Cortex of kidney (tissue), 1 donor: ENCODE results near the gene KIF16B.
"Not testable (repeated sequence)": the region's sequence is repeated elsewhere in the genome, so short reads cannot be mapped to it uniquely, and the experiment has no call there.

Experiments
- DNase-seq: peaks from one replicate; lab custom pipeline; 2025; lab: John Stamatoyannopoulos, UW

The KIF16B gene

DNA sequence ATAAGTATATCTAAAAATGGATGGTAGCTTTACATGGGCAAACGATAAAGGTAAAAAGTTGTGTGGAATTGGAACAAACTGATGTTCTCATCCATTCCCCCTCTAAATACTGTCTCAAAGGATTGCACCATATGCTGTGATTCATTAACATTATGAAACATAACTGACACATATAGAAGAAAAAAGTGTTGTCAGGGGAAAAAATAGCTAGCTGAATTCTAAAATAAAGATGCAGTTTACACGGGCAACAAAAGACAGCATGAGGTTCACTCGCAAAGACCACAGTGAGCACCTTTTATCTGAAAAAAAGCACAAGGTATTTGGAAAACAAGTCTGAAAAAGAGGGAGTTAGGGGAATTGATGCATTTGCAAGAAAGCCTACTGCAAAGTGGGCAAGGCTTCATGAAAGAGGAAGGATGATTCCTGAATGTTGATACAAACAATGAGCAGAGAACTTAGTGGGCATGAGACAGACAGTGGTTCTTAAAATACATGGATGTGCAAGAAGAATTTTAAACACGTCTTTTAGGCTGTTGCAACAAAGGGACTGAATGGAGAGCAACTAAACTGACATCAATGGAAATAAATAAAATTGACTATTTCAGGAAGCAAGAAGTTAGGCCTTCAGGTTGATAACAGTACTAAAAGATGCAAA is 280.9 kb downstream of the KIF16B start:
- no peak for DNase-seq

DNA sequence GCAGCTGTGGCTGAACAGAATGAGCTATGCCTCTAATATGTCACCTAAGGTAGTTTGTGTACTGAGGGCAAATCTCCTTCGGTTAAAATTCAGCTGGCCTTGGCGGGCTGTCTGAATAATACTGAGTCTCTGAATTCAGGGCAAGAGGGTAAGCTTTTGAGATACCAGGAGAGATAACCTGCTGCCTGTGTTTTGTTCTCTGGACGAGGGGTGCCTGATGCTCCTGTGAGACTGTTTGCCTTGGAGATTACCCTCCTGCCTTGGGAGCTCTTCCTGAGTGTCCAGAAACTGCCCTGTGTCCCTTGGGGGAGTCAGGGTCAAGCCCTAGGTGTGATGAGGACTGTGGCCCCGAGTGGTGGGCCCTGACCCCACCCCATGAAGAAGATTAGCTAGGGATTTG is 282.9 kb downstream of the KIF16B start:
- DNase-seq = no peak

- no peak for DNase-seq
These were observed 285.5 kb downstream of the KIF16B start for GRCh38 chr20:16287776-16288175.

- DNase-seq = no peak
These were observed 286.6 kb downstream of the KIF16B start for GRCh38 chr20:16286601-16287000.

GRCh38 chr20:16284385-16285100 is 288.7 kb downstream of the KIF16B start:
- no peak for DNase-seq

- no peak for DNase-seq
These were observed 289.3 kb downstream of the KIF16B start for GRCh38 chr20:16283978-16284377.

GRCh38 chr20:16283307-16283706 is 289.9 kb downstream of the KIF16B start:
- DNase-seq = no peak

DNA sequence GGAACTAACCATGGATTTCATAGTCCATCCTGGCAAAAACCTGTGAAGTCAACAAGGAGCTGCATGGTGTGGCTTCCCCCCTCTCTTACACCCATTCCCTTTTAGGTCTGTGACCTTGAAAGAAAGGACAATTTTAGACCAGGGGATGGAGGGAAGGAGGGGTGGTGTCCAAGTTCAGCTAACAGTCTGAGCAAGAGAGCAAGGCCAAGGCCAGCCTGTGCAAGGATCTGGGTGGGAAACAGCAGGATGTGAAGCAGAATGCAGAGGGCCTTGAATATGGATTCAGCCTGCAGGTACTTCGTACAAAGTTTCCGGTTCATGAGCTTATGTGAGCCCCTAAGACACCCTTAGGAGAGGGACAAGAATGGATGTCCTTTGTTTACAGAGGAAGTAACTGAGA is 293.0 kb downstream of the KIF16B start:
- no peak for DNase-seq

- no peak for DNase-seq
These were observed 293.9 kb downstream of the KIF16B start for GRCh38 chr20:16279320-16279719.

- DNase-seq = no peak
These were observed 299.3 kb downstream of the KIF16B start for GRCh38 chr20:16273812-16274555.

GRCh38 chr20:16272780-16273360 is 300.4 kb downstream of the KIF16B start:
- DNase-seq = no peak

DNA sequence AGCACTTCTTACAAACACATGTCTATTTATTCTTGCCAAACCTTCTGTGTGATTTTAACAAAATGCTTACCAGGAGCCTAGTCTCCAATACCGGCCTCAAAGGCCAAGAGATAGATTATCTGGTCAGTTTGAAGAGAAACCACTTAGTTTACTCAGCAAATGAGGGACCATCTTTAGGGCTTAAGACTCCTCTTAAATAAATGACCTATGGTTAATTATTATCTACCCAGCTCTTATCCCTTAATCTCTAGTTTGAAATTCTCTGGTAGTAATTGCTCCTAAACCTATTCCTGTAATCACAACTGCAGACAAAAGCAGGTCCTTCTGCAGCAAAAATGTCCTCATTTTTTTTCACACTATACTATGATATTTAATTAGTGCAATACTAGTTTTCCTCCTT is 301.8 kb downstream of the KIF16B start:
- no peak for DNase-seq

GRCh38 chr20:16270989-16271388 is 302.3 kb downstream of the KIF16B start:
- no peak for DNase-seq

- no peak for DNase-seq
These were observed 302.8 kb downstream of the KIF16B start for GRCh38 chr20:16270314-16270931.

GRCh38 chr20:16267526-16267925 is 305.7 kb downstream of the KIF16B start:
- DNase-seq = no peak

DNA sequence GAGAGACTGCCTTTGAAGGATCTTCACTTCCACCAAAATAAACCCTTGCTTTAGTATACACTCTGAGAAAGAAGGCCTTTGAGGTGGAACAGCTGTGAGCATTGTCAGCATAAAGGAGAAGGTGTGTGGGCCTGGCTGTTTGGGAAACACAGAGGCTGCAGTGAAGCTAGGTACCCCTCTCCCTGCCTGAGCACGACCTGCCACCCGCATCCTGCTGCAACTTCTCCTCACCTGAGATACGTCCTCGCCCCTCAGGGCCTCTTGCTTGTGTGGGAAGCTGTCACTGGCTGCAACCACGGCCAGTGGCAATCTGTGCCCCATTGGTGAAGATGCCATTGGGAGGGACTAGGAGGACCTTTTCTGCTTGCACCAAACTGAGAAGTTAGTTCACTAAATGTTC is 307.9 kb downstream of the KIF16B start:
- no peak for DNase-seq

GRCh38 chr20:16263582-16263981 is 309.7 kb downstream of the KIF16B start:
- DNase-seq = no peak

DNA sequence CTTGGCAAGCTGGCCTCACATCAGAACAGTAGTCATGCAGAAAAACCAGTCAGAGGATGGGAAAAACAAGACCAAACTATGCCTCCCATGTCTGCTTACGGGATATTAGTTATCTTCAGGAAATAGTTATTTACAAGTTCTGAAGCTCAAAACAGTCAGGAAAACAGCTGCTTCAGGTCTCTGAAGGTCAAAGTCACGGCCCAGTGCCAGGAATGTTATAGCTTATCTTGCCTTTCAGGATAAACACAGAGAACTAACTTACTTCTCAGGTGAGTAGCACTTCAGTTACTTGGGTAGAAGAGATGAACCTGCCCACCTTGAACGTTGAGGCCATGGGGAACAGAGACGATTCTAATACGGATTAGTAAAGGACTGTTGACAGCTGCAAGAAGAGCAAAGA is 310.7 kb downstream of the KIF16B start:
- DNase-seq = no peak

DNA sequence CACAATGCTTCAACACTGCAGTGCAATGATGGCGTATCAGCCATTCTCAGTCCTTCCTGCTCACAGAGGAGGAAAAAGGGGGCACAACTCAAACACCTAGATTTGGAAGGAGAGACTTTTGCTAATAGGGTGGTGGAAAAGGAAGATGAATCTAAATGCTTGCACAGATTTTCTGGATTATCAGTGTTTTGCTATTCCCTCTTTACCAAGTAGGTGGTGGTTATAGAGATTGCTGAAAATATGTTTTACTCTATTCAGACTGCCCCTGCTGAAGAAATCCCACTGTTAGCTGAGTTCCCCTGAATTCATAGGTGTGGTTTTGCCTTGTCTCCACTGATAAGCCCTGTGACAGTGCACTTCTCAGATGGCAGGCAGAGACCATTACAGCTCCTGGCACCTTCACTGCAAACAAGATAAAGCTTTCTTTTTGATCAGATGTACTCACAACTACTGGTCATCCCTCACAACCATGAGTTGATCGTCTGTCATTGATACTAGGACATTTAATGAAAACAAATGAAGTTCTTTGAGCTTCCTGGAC is 311.4 kb downstream of the KIF16B start:
- no peak for DNase-seq

- DNase-seq = no peak
These were observed 312.3 kb downstream of the KIF16B start for GRCh38 chr20:16260911-16261310.

GRCh38 chr20:16260133-16260532 is 313.1 kb downstream of the KIF16B start:
- not testable (repeated sequence) for DNase-seq

DNA sequence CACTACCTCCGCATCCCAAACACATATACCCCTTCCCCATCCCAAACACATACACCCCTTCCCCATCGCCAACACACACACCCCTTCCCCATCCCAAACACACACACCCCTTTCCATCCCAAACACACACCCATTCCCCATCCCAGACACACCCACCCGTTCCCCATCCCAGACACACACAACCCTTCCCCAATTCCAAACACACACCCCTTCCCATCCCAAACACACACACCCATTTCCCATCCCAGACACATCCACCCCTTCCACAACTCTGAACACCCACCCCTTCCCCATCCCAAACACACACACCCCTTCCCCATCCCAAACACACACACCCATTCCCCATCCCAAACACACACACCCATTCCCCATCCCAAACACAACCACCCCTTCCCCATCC is 314.5 kb downstream of the KIF16B start:
- no peak for DNase-seq
